Liver (tissue), 9 donors: ENCODE data around the gene ERMP1. TPM values are rescaled to one million over a fixed set of nuclear protein-coding genes. Genes with fewer than 3 reads are reported as not detected.

ENCODE experiments used
- DNase-seq: peaks from one replicate; pipeline ENCODE4 v3.0.0-alpha.2; 2017; ENCODE audit warnings: low spot score
- H3K27ac ChIP-seq, 2 donors: one replicate each; pipeline ENCODE4 v1.7.0; 2013; ENCODE audit warnings: inconsistent platforms in 2 of 2, low read length in 2 of 2, control low read depth in 1 of 2, low read depth in 1 of 2, mild to moderate bottlenecking in 1 of 2
- H3K27me3 ChIP-seq, 4 donors: one replicate each; pipeline versions ENCODE4 v1.6.1 to v1.7.0; 2013; ENCODE audit warnings: low read length in 3 of 4, inconsistent platforms in 1 of 4, mild to moderate bottlenecking in 1 of 4, moderate library complexity in 1 of 4; ENCODE audit not compliant: control insufficient read depth in 4 of 4, insufficient read depth in 4 of 4
- H3K36me3 ChIP-seq, 4 donors: one replicate each; pipeline versions ENCODE4 v1.6.1 to v1.7.0; 2013; ENCODE audit warnings: low read length in 3 of 4, mild to moderate bottlenecking in 3 of 4, low read depth in 1 of 4, moderate library complexity in 1 of 4; ENCODE audit not compliant: control insufficient read depth in 4 of 4, insufficient read depth in 3 of 4
- H3K4me1 ChIP-seq, 4 donors: one replicate each; pipeline versions ENCODE4 v1.6.1 to v1.7.0; 2013; ENCODE audit warnings: low read length in 3 of 4, mild to moderate bottlenecking in 3 of 4, moderate library complexity in 1 of 4; ENCODE audit not compliant: control insufficient read depth in 4 of 4, insufficient read depth in 4 of 4
- H3K4me3 ChIP-seq, 3 donors: one replicate each; pipeline versions ENCODE4 v1.6.1 to v1.7.0; 2013; ENCODE audit warnings: low read length in 3 of 3, control low read depth in 1 of 3, low read depth in 1 of 3, mild to moderate bottlenecking in 1 of 3
- H3K9ac ChIP-seq, 2 donors: one replicate each; pipeline ENCODE4 v1.7.0; 2013; ENCODE audit warnings: low read length in 2 of 2, mild to moderate bottlenecking in 2 of 2, moderate library complexity in 2 of 2, control low read depth in 1 of 2, low read depth in 1 of 2
- H3K9me3 ChIP-seq, 4 donors: one replicate each; pipeline versions ENCODE4 v1.6.1 to v1.7.0; 2013; ENCODE audit warnings: low read length in 3 of 4; ENCODE audit not compliant: control insufficient read depth in 4 of 4
- ATF3 ChIP-seq: IDR thresholded peaks from 2 replicates; pipeline ENCODE4 v1.6.1; 2016; ENCODE audit warnings: antibody characterized with exemption
- CTCF ChIP-seq: fragments of 150-350 bp; IDR thresholded peaks from 2 replicates; pipeline ENCODE4 v1.5.1; 2017; ENCODE audit warnings: improper control_type of control experiment, low read depth, low read length; ENCODE audit not compliant: missing input control
- EGR1 ChIP-seq, 2 donors: IDR thresholded peaks; 2 replicates each; pipeline ENCODE4 v1.6.1; 2016 to 2018; ENCODE audit warnings: antibody characterized with exemption in 2 of 2, low read depth in 2 of 2
- FOXA1 ChIP-seq: IDR thresholded peaks from 2 replicates; pipeline ENCODE4 v1.6.1; 2016; ENCODE audit warnings: antibody characterized with exemption
- FOXA2 ChIP-seq: IDR thresholded peaks from 2 replicates; pipeline ENCODE4 v1.6.1; 2016; ENCODE audit warnings: antibody characterized with exemption
- GABPA ChIP-seq, 2 donors: IDR thresholded peaks in 1 of 2; conservative IDR thresholded peaks in 1 of 2; 2 replicates each; pipeline ENCODE4 v1.6.1; 2016; ENCODE audit warnings: antibody characterized with exemption in 2 of 2, mild to moderate bottlenecking in 1 of 2, moderate library complexity in 1 of 2
- HNF4A ChIP-seq, 2 donors: conservative IDR thresholded peaks; 2 replicates each; pipeline ENCODE4 v1.6.1; 2016; ENCODE audit warnings: antibody characterized with exemption in 2 of 2, mild to moderate bottlenecking in 2 of 2
- HNF4G ChIP-seq: IDR thresholded peaks from 2 replicates; pipeline ENCODE4 v1.6.1; 2016; ENCODE audit warnings: antibody characterized with exemption
- JUND ChIP-seq, 2 donors: IDR thresholded peaks; 2 replicates each; pipeline ENCODE4 v1.6.1; 2016; ENCODE audit warnings: antibody characterized with exemption in 2 of 2
- MAX ChIP-seq: IDR thresholded peaks from 2 replicates; pipeline ENCODE4 v1.6.1; 2016; ENCODE audit warnings: antibody characterized with exemption
- NR2F2 ChIP-seq: IDR thresholded peaks from 2 replicates; pipeline ENCODE4 v1.6.1; 2016; ENCODE audit warnings: antibody characterized with exemption
- RAD21 ChIP-seq, 2 donors: IDR thresholded peaks; 2 replicates each; pipeline ENCODE4 v1.6.1; 2016; ENCODE audit warnings: antibody characterized with exemption in 2 of 2, mild to moderate bottlenecking in 2 of 2
- REST ChIP-seq: IDR thresholded peaks from 2 replicates; pipeline ENCODE4 v1.6.1; 2016; ENCODE audit warnings: antibody characterized with exemption, mild to moderate bottlenecking
- RXRA ChIP-seq, 2 donors: IDR thresholded peaks; 2 replicates each; pipeline ENCODE4 v1.6.1; 2017 to 2018; ENCODE audit warnings: antibody characterized with exemption in 2 of 2, mild to moderate bottlenecking in 1 of 2
- SP1 ChIP-seq: IDR thresholded peaks from 2 replicates; pipeline ENCODE4 v1.6.1; 2018; ENCODE audit warnings: antibody characterized with exemption, mild to moderate bottlenecking
- TAF1 ChIP-seq: conservative IDR thresholded peaks from 2 replicates; pipeline ENCODE4 v1.6.1; 2016; ENCODE audit warnings: antibody characterized with exemption, mild to moderate bottlenecking
- YY1 ChIP-seq: IDR thresholded peaks from 2 replicates; pipeline ENCODE4 v1.6.1; 2016; ENCODE audit warnings: antibody characterized with exemption, mild to moderate bottlenecking
- ZBTB33 ChIP-seq: IDR thresholded peaks from 2 replicates; pipeline ENCODE4 v1.6.1; 2016; ENCODE audit warnings: antibody characterized with exemption
- WGBS: extraction: QIAGEN DNeasy Blood & Tissue Kit; methylation state at CpG from one replicate; pipeline ENCODE4 v1.1.7; 2013; 5-methylcytosine and 5-hydroxymethylcytosine counted together
- polyA plus RNA-seq, 2 donors: library from polyadenylated mRNA; stranded (reverse) in 1 of 2; unstranded in 1 of 2; fragments of 200-250 nt in 1 of 2; fragments of >200 nt in 1 of 2; fragmentation: Nextera tagmentation in 1 of 2; extraction: Ambion mirVana in 1 of 2; gene quantifications; one replicate each; pipeline versions ENCODE4 v1.2.1 to v1.2.3, GENCODE V29; 2013 to 2015
- total RNA-seq, 2 donors: library from RNA; depleted of rRNA; stranded (reverse); fragments of >200 nt; gene quantifications; one replicate each; pipeline ENCODE4 v1.2.3, GENCODE V29; 2014
- donor health status: healthy.
- donor health status: healthy.
- donor health status: healthy.
- donor health status: healthy.
- donor health status: healthy.

The ERMP1 gene
- total and polyA plus RNA-seq, 4 donors = 2.7 to 19.5 (median 9.6) TPM

GRCh38 chr9:5848372-5848882, 15.5 kb upstream of the ERMP1 start:
- Histone ChIP-seq H3K9ac (no peak overlapping the region), H3K4me1 (no peaks in the 10 kb centered on the region), H3K9me3 (no peaks in the 10 kb centered on the region), H3K27ac (no peak overlapping the region), H3K4me3 (no peak overlapping the region), H3K36me3 (no peaks in the 10 kb centered on the region), H3K27me3 (no peaks in the 10 kb centered on the region)
- 90% methylated on average over 3 of the region's 3 CpGs for WGBS
- DNase-seq = no peak
- TF ChIP-seq REST = no peak
- no peak for TF ChIP-seq FOXA2
- TF ChIP-seq ATF3 = no peak
- TF ChIP-seq CTCF = no peak
- TF ChIP-seq RAD21 (IDR thresholded peaks at IDR 0.05) = no peak
- TF ChIP-seq TAF1 = no peak
- TF ChIP-seq YY1 = no peak
- TF ChIP-seq EGR1 (IDR thresholded peaks at IDR 0.05; ENCODE audit: low read depth in 2 of 2) = no peak
- TF ChIP-seq MAX = no peak
- no peak for TF ChIP-seq ZBTB33
- TF ChIP-seq HNF4G = no peak
- no peak for TF ChIP-seq SP1
- TF ChIP-seq FOXA1 = no peak
- no peak for TF ChIP-seq GABPA (IDR thresholded peaks at IDR 0.05 in 1 of 2, conservative IDR thresholded peaks at IDR 0.05 in 1 of 2)
- no peak for TF ChIP-seq NR2F2
- no peak for TF ChIP-seq RXRA (IDR thresholded peaks at IDR 0.05)
- TF ChIP-seq JUND (IDR thresholded peaks at IDR 0.05) = no peak
- TF ChIP-seq HNF4A (conservative IDR thresholded peaks at IDR 0.05) = no peak
